Trophoblast cell (in vitro differentiated cells and primary cell): ENCODE data around the gene NCLN. TPM values are rescaled to one million over a fixed set of nuclear protein-coding genes. Genes with fewer than 3 reads are reported as not detected.
A peak's percentile ranks its signal among the peaks of the same experiment; 100 is the strongest.

Experiments used
- DNase-seq, 2 donors: peaks; one replicate each; pipeline ENCODE4 v3.0.0-alpha.2; 2016
- H2AFZ ChIP-seq: 2 replicates; pipeline ENCODE4 v1.6.1; 2013; ENCODE audit warnings: low read length, moderate library complexity, mild to moderate bottlenecking; ENCODE audit not compliant: insufficient read depth, poor library complexity
- H2AK5ac ChIP-seq: 2 replicates; pipeline ENCODE4 v1.6.1; 2013; ENCODE audit warnings: mild to moderate bottlenecking, low read length
- H2BK120ac ChIP-seq: 2 replicates; pipeline ENCODE4 v1.6.1; 2013; ENCODE audit warnings: low read length, mild to moderate bottlenecking, moderate library complexity; ENCODE audit not compliant: insufficient read depth, poor library complexity
- H2BK12ac ChIP-seq: 2 replicates; pipeline ENCODE4 v1.6.1; 2013; ENCODE audit warnings: mild to moderate bottlenecking, low read length, moderate library complexity
- H2BK5ac ChIP-seq: 2 replicates; pipeline ENCODE4 v1.6.1; 2013; ENCODE audit warnings: low read length, low read depth, moderate library complexity, mild to moderate bottlenecking; ENCODE audit not compliant: poor library complexity
- H3K14ac ChIP-seq: 2 replicates; pipeline ENCODE4 v1.6.1; 2013; ENCODE audit warnings: mild to moderate bottlenecking, low read length
- H3K18ac ChIP-seq: 2 replicates; pipeline ENCODE4 v1.6.1; 2013; ENCODE audit warnings: mild to moderate bottlenecking, low read length
- H3K23ac ChIP-seq: 2 replicates; pipeline ENCODE4 v1.6.1; 2013; ENCODE audit warnings: low read length
- H3K27ac ChIP-seq: 2 replicates; pipeline ENCODE4 v1.5.1; 2013; ENCODE audit warnings: low read depth, mild to moderate bottlenecking, inconsistent platforms, low read length, moderate library complexity
- H3K27me3 ChIP-seq: 2 replicates; pipeline ENCODE4 v1.6.1; 2013; ENCODE audit warnings: inconsistent platforms, mild to moderate bottlenecking, low read length, moderate library complexity; ENCODE audit not compliant: insufficient read depth
- H3K36me3 ChIP-seq, 2 experiments: 1 replicate in 1 of 2; 2 replicates in 1 of 2; pipeline ENCODE4 v1.6.1; 2013; ENCODE audit warnings: low read length in 2 of 2, mild to moderate bottlenecking in 2 of 2, moderate library complexity in 1 of 2; ENCODE audit not compliant: insufficient read depth in 2 of 2, control insufficient read depth in 1 of 2
- H3K4ac ChIP-seq: 2 replicates; pipeline ENCODE4 v1.6.1; 2013; ENCODE audit warnings: low read depth, mild to moderate bottlenecking, low read length, moderate library complexity
- H3K4me1 ChIP-seq, 2 experiments: 1 replicate in 1 of 2; 2 replicates in 1 of 2; pipeline ENCODE4 v1.6.1; 2013; ENCODE audit warnings: low read length in 2 of 2, mild to moderate bottlenecking in 2 of 2, moderate library complexity in 1 of 2; ENCODE audit not compliant: insufficient read depth in 2 of 2, control insufficient read depth in 1 of 2
- H3K4me2 ChIP-seq: 2 replicates; pipeline ENCODE4 v1.6.1; 2013; ENCODE audit warnings: inconsistent platforms, mild to moderate bottlenecking, low read length, moderate library complexity
- H3K4me3 ChIP-seq: 2 replicates; pipeline ENCODE4 v1.5.1; 2013; ENCODE audit warnings: mild to moderate bottlenecking, low read depth, low read length, inconsistent platforms
- H3K79me1 ChIP-seq: one replicate; pipeline ENCODE4 v1.6.1; 2013; ENCODE audit warnings: low read length
- H3K79me2 ChIP-seq: 2 replicates; pipeline ENCODE4 v1.6.1; 2013; ENCODE audit warnings: low read length, mild to moderate bottlenecking; ENCODE audit not compliant: control insufficient read depth, insufficient read depth, poor library complexity
- H3K9ac ChIP-seq: 2 replicates; pipeline ENCODE4 v1.6.1; 2013; ENCODE audit warnings: mild to moderate bottlenecking, low read length
- H3K9me3 ChIP-seq: 2 replicates; pipeline ENCODE4 v1.6.1; 2013; ENCODE audit warnings: low read depth, mild to moderate bottlenecking, control low read depth, inconsistent platforms, low read length; ENCODE audit not compliant: insufficient read depth
- H4K12ac ChIP-seq: 2 replicates; pipeline ENCODE4 v1.6.1; 2013; ENCODE audit warnings: low read depth, mild to moderate bottlenecking, low read length, moderate library complexity
- H4K8ac ChIP-seq: 2 replicates; pipeline ENCODE4 v1.6.1; 2013; ENCODE audit warnings: low read depth, mild to moderate bottlenecking, low read length, moderate library complexity
- H4K91ac ChIP-seq: one replicate; pipeline ENCODE4 v1.6.1; 2013; ENCODE audit warnings: low read depth, mild to moderate bottlenecking, low read length, moderate library complexity
- WGBS: extraction: QIAGEN DNeasy Blood & Tissue Kit; methylation state at CpG from one replicate; pipeline ENCODE4 v1.1.7; 2013; ENCODE audit warnings: missing lambda C conversion rate; ENCODE audit not compliant: insufficient read length, insufficient coverage; ENCODE audit errors: extremely low coverage; 5-methylcytosine and 5-hydroxymethylcytosine counted together
- polyA plus RNA-seq: library from polyadenylated mRNA; stranded (reverse); fragments of 200-250 nt; gene quantifications from 2 replicates; pipeline ENCODE4 v1.2.3, GENCODE V29; 2013

The NCLN gene
- polyA plus RNA-seq, result 46.0 and 49.1 TPM in 2 replicates

GRCh38 chr19:3185461-3186159, at the start of gene NCLN:
Gene NCLN, plus strand, starts transcription at chr19:3185930. Its CDS starts 101 bp downstream, at chr19:3186031.
- peak within 1 kb of the TSS; percentile 84 for H2AK5ac ChIP-seq
- peak within 1 kb of the TSS; percentile 81 for H4K91ac ChIP-seq
- H3K4ac ChIP-seq, result peak within 1 kb of the TSS; percentile 89
- H4K8ac ChIP-seq, result peak within 1 kb of the TSS; percentile 97
- peak within 1 kb of the TSS; percentile 94 for H2AFZ ChIP-seq
- H3K36me3 ChIP-seq, result peaks cover 7 to 12% of the 10 kb centered on the region in 2 experiments
- H2BK12ac ChIP-seq, result no peak within 1 kb of the TSS
- peak within 1 kb of the TSS; percentile 86 for H3K14ac ChIP-seq
- H3K9me3 ChIP-seq, result no peaks in the 10 kb centered on the region
- peak within 1 kb of the TSS; percentile 36 for H3K27ac ChIP-seq
- peak within 1 kb of the TSS; percentile 88 for H3K4me2 ChIP-seq
- H2BK120ac ChIP-seq, result peak within 1 kb of the TSS; percentile 35
- peak; percentile 91 to 95 for DNase-seq
- H3K4me3 ChIP-seq, result peak within 1 kb of the TSS; percentile 96
- peaks cover 16% of the 10 kb centered on the region for H3K79me2 ChIP-seq
- peak within 1 kb of the TSS; percentile 94 for H3K18ac ChIP-seq
- H3K79me1 ChIP-seq, result peaks cover 6% of the 10 kb centered on the region
- peak within 1 kb of the TSS; percentile 82 for H3K9ac ChIP-seq
- peak within 1 kb of the TSS; percentile 26 for H2BK5ac ChIP-seq
- peaks cover 11 to 15% of the 10 kb centered on the region in 2 experiments for H3K4me1 ChIP-seq
- peak within 1 kb of the TSS; percentile 98 for H4K12ac ChIP-seq
- WGBS, result no CpG with 5 or more reads among the region's 69 CpGs
- H3K27me3 ChIP-seq, result no peaks in the 10 kb centered on the region
- H3K23ac ChIP-seq, result no peak within 1 kb of the TSS

GRCh38 chr19:3135961-3136683, 49.6 kb upstream of the NCLN start, which contains the start of gene GNA15:
Gene GNA15, plus strand, starts transcription at chr19:3136033. Its CDS starts 418 bp downstream, at chr19:3136451.
- no peak within 1 kb of the TSS for H3K9ac ChIP-seq
- H3K14ac ChIP-seq, result no peak within 1 kb of the TSS
- no peaks in the 10 kb centered on the region for H3K36me3 ChIP-seq
- no peak within 1 kb of the TSS for H3K27ac ChIP-seq
- no peak within 1 kb of the TSS for H3K18ac ChIP-seq
- H3K79me1 ChIP-seq, result no peaks in the 10 kb centered on the region
- H3K23ac ChIP-seq, result no peak within 1 kb of the TSS
- H4K12ac ChIP-seq, result no peak within 1 kb of the TSS
- no peak within 1 kb of the TSS for H4K91ac ChIP-seq
- H2AFZ ChIP-seq, result no peak within 1 kb of the TSS
- no peak within 1 kb of the TSS for H2BK120ac ChIP-seq
- no peak within 1 kb of the TSS for H2BK5ac ChIP-seq
- no peak within 1 kb of the TSS for H2AK5ac ChIP-seq
- H3K9me3 ChIP-seq, result no peaks in the 10 kb centered on the region
- DNase-seq, result peak in 1 of 2 donors; percentile 30
- H2BK12ac ChIP-seq, result no peak within 1 kb of the TSS
- no peaks in the 10 kb centered on the region for H3K27me3 ChIP-seq
- no peak within 1 kb of the TSS for H3K4me3 ChIP-seq
- H3K4ac ChIP-seq, result no peak within 1 kb of the TSS
- no CpG with 5 or more reads among the region's 40 CpGs for WGBS
- no peak within 1 kb of the TSS for H3K4me2 ChIP-seq
- no peaks in the 10 kb centered on the region for H3K4me1 ChIP-seq
- no peaks in the 10 kb centered on the region for H3K79me2 ChIP-seq
- no peak within 1 kb of the TSS for H4K8ac ChIP-seq

- no peak overlapping the region for H3K4me2 ChIP-seq
- WGBS, result no CpG with 5 or more reads among the region's 16 CpGs
- H4K8ac ChIP-seq, result no peak overlapping the region
- no peak overlapping the region for H3K14ac ChIP-seq
- H3K79me2 ChIP-seq, result no peaks in the 10 kb centered on the region
- no peak overlapping the region for H3K9ac ChIP-seq
- no peak overlapping the region for H2AFZ ChIP-seq
- no peak overlapping the region for H2BK5ac ChIP-seq
- no peak overlapping the region for H3K4me3 ChIP-seq
- no peak overlapping the region for H2BK120ac ChIP-seq
- no peak overlapping the region for H4K12ac ChIP-seq
- no peaks in the 10 kb centered on the region for H3K36me3 ChIP-seq
- no peak overlapping the region for H2AK5ac ChIP-seq
- no peaks in the 10 kb centered on the region for H3K79me1 ChIP-seq
- peak; percentile 71 to 82 for DNase-seq
- no peak overlapping the region for H3K4ac ChIP-seq
- no peak overlapping the region for H4K91ac ChIP-seq
- H3K23ac ChIP-seq, result no peak overlapping the region
- H2BK12ac ChIP-seq, result no peak overlapping the region
- H3K18ac ChIP-seq, result no peak overlapping the region
- H3K27ac ChIP-seq, result no peak overlapping the region
- H3K4me1 ChIP-seq, result no peaks in the 10 kb centered on the region
- H3K27me3 ChIP-seq, result no peaks in the 10 kb centered on the region
- H3K9me3 ChIP-seq, result no peaks in the 10 kb centered on the region
Observed at GRCh38 chr19:3136684-3137055, 49.1 kb upstream of the NCLN start.

- no CpG with 5 or more reads among the region's 7 CpGs for WGBS
- no peak overlapping the region for H4K91ac ChIP-seq
- no peak for DNase-seq
Observed at GRCh38 chr19:3137119-3137518, 48.6 kb upstream of the NCLN start.

More at GRCh38 chr19:3137119-3137518, 48.6 kb upstream of the NCLN start:
- Histone ChIP-seq H4K8ac (no peak overlapping the region), H4K12ac (no peak overlapping the region), H3K14ac (no peak overlapping the region), H3K4me3 (no peak overlapping the region), H3K4me2 (no peak overlapping the region), H3K79me2 (no peaks in the 10 kb centered on the region), H3K9me3 (no peaks in the 10 kb centered on the region), H2AFZ (no peak overlapping the region), H3K4ac (no peak overlapping the region), H2BK120ac (no peak overlapping the region), H3K36me3 (no peaks in the 10 kb centered on the region), H3K27ac (no peak overlapping the region), H3K4me1 (no peaks in the 10 kb centered on the region), H2AK5ac (no peak overlapping the region), H3K9ac (no peak overlapping the region), H2BK5ac (no peak overlapping the region), H2BK12ac (no peak overlapping the region), H3K79me1 (no peaks in the 10 kb centered on the region), H3K27me3 (no peaks in the 10 kb centered on the region), H3K23ac (no peak overlapping the region), H3K18ac (no peak overlapping the region)
